DMS153 treated with DMSO at 0.1 percent for 48 hours (cell line): ENCODE measurements around the gene MIEN1.
"Not testable (repeated sequence)": the region's sequence is repeated elsewhere in the genome, so short reads cannot be mapped to it uniquely, and the experiment has no call there.

Experiments used
- DNase-seq: peaks from one replicate; lab custom pipeline; 2025; ENCODE audit not compliant: unreplicated experiment; lab: John Stamatoyannopoulos, UW

MIEN1 gene

DNA sequence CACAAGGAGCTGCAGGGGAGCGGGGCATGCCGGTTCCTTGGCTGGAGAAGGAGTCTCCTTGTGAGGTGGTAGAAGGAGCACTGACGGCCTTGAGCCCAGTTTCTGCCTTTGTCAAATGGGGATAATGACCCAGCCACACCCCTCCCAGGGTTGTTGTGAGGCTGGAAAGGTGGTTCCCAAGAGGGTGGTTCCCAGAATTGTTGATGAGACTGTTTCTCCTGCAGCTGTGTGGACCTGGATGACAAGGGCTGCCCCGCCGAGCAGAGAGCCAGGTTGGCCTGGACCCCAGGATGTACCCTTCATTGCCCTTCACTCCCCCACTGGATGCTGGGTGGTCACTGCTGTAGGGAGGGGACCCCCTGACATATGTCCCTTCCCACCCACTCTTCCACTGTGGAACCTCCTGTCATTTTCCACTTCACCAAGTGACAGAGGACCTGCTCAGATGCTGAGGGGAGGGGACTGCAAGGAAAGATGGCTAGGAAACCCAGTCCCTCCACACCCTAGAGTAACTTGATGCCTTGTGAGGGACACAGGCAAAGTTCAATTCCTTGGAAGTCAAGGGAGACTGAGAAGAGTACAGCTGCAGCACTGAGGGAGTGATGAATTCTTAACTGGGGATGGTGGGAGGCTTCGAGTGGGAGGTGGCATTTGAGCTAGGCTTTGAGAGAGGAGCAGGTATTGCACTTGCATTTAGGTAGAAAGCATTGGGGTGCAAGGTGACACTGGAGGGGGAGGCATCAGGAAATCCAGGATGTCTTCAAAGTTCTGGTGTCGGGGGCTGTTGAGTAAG lies 10.6 kb downstream of the MIEN1 start:
- no peak for DNase-seq

- no peak for DNase-seq
Observed at GRCh38 chr17:39717660-39718059, 12.7 kb downstream of the MIEN1 start.

DNA sequence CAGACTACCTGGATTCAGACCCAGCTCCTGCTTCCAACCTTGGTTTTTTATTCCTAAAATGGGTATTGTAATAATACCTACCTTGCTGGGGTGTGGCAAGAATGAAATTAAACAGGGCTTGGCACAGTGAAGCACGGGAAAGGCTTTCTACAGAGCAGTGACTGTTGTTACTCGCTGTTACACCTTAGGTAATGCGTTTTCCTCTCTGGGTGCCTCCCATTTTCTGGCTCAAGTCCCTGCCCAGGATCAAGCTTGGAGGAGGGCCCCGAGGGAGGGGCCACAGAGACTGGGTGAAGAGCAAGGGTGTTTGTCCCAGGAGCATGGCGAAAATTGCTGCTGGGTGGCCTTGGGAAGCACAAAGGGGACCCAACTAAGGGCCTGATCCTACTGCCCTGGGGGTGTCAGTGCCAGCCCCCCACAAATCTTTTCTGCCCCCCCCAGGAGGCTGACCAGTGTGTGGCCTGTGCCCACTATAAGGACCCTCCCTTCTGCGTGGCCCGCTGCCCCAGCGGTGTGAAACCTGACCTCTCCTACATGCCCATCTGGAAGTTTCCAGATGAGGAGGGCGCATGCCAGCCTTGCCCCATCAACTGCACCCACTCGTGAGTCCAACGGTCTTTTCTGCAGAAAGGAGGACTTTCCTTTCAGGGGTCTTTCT lies 13.3 kb downstream of the MIEN1 start:
- DNase-seq = no peak

- no peak for DNase-seq
Observed at GRCh38 chr17:39716073-39716818, 14.1 kb downstream of the MIEN1 start.

DNA sequence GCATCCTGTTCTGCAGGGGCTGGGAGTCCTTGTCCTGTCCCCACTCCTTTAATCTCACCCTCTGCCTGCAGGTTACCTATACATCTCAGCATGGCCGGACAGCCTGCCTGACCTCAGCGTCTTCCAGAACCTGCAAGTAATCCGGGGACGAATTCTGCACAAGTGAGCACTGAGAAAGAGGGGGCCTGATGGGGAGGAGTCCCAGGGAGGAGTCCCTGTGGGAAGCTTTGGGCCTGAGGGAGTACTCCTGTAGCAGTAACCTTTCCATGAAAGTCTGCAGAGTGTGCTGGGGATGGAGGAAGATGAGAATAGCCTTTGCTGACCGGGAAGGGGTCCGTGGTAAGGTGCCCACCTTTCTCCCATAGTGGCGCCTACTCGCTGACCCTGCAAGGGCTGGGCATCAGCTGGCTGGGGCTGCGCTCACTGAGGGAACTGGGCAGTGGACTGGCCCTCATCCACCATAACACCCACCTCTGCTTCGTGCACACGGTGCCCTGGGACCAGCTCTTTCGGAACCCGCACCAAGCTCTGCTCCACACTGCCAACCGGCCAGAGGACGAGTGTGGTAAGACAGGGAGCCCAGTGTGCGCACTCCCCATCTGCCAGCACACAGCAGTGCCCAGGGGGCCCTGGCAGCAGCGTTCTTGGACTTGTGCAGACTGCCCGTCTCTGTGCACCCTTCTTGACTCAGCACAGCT lies 14.8 kb downstream of the MIEN1 start:
- no peak for DNase-seq

GRCh38 chr17:39714234-39714633 lies 16.1 kb downstream of the MIEN1 start:
- no peak for DNase-seq

- DNase-seq = no peak
Observed at GRCh38 chr17:39711851-39712250, 18.5 kb downstream of the MIEN1 start.

DNA sequence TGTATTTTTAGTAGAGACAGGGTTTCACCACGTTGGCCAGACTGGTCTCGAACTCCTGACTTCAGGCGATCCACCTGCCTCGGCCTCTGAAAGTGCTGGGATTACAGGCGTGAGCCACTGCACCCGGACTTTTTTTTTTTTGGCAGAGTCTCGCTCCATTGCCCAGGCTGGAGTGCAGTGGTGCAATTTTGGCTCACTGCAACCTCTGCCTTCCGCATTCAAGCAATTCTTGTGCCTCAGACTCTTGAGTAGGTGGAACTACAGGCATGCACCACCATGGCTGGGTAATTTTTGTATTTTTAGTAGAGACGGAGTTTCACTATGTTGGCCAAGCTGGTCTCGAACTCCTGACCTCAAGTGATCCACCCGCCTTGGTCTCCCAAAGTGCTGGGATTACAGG lies 19.3 kb downstream of the MIEN1 start:
- DNase-seq = not testable (repeated sequence)

- DNase-seq = no peak
Observed at GRCh38 chr17:39709998-39710964, 20.1 kb downstream of the MIEN1 start.

DNA sequence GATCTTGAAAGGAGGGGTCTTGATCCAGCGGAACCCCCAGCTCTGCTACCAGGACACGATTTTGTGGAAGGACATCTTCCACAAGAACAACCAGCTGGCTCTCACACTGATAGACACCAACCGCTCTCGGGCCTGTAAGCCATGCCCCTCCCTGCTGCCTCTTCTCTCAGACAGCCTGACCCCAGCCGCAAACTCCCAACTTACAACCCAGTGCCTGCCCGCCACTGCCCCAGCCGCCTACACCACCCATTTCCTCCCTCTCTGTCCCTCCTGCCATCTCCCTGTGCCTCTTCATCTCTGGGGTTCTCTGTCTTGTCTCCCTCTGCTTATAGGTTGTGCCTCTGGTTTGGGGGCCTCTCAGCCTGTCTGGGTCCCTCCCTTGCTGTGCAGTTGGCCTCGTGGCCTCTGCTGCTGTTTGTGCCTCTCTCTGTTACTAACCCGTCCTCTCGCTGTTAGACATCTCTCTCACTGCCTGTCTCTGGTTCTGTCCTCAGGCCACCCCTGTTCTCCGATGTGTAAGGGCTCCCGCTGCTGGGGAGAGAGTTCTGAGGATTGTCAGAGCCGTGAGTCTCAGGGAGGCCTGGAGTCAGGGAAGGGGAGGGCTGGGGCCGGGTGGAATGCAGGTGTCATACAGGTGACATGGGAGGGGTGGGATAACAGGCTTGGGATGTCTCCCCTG lies 20.9 kb downstream of the MIEN1 start:
- no peak for DNase-seq

DNA sequence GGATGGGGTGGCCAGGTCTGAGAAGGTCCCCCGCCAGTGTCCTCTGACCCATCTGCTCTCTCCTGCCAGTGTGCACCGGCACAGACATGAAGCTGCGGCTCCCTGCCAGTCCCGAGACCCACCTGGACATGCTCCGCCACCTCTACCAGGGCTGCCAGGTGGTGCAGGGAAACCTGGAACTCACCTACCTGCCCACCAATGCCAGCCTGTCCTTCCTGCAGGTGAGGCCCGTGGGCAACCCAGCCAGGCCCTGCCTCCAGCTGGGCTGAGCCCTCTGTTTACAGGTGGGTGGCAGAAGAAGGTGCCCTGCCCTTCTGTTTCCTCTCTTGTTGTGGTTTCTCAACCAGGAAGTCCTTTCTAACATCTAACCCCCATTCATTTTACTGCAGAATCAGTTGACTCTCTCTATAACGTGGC lies 23.4 kb downstream of the MIEN1 start:
- DNase-seq = no peak

- DNase-seq = no peak
Observed at GRCh38 chr17:39706383-39706782, 23.9 kb downstream of the MIEN1 start.

- DNase-seq = no peak
Observed at GRCh38 chr17:39705786-39706348, 24.5 kb downstream of the MIEN1 start.

GRCh38 chr17:39704821-39705551 lies 25.3 kb downstream of the MIEN1 start:
- no peak for DNase-seq

GRCh38 chr17:39703913-39704312 lies 26.4 kb downstream of the MIEN1 start:
- DNase-seq = no peak

GRCh38 chr17:39702901-39703893 lies 27.1 kb downstream of the MIEN1 start:
- DNase-seq = no peak

GRCh38 chr17:39701784-39702422 lies 28.4 kb downstream of the MIEN1 start:
- DNase-seq = no peak
